Right lobe of liver (tissue), 6 donors: ENCODE measurements around the gene CALHM1. TPM values are rescaled to one million over a fixed set of nuclear protein-coding genes. Genes with fewer than 3 reads are reported as not detected.
A peak's percentile ranks its signal among the peaks of the same experiment; 100 is the strongest.

Experiments
- ATAC-seq, 4 donors: fragments of 200-7000 bp; cut with Tn5 transposase; one replicate each; pipeline ENCODE4 v1.9.1; 2020; ENCODE audit warnings: mild to moderate bottlenecking in 4 of 4, moderate library complexity in 4 of 4
- DNase-seq, 3 donors: peaks; one replicate each; pipeline ENCODE4 v3.0.0-alpha.2; 2020
- H3K27ac ChIP-seq, 3 donors: fragments of 200-600 bp; one replicate each; pipeline ENCODE4 v1.8.0; 2022
- H3K27me3 ChIP-seq, 2 donors: fragments of 200-600 bp; one replicate each; pipeline ENCODE4 v1.8.0; 2022
- H3K36me3 ChIP-seq, 4 donors: fragments of 200-600 bp; sonication (generic) in 1 of 4; one replicate each; pipeline versions ENCODE4 v1.5.1 to v1.8.0; 2017 to 2022; ENCODE audit warnings: control low read depth in 1 of 4
- H3K4me1 ChIP-seq, 4 donors: fragments of 200-600 bp; sonication (generic) in 1 of 4; one replicate each; pipeline versions ENCODE4 v1.5.1 to v1.8.0; 2017 to 2022; ENCODE audit warnings: control low read depth in 1 of 4
- H3K4me3 ChIP-seq, 3 donors: fragments of 200-600 bp; one replicate each; pipeline ENCODE4 v1.8.0; 2022
- H3K9me3 ChIP-seq, 4 donors: fragments of 200-600 bp; sonication (generic) in 1 of 4; one replicate each; pipeline versions ENCODE4 v1.5.1 to v1.8.0; 2017 to 2022; ENCODE audit warnings: control low read depth in 1 of 4
- POLR2A ChIP-seq: fragments of 450-650 bp; IDR thresholded peaks from one replicate; pipeline ENCODE4 v1.6.1; 2017; ENCODE audit warnings: antibody characterized with exemption, mild to moderate bottlenecking
- WGBS: methylation state at CpG from one replicate; pipeline ENCODE4 v1.1.6; 2018; ENCODE audit warnings: low coverage, low lambda C conversion rate; ENCODE audit not compliant: insufficient coverage; ENCODE audit errors: missing lambda C conversion rate; 5-methylcytosine and 5-hydroxymethylcytosine counted together
- intact Hi-C, 2 donors: fragments of 100-400 bp; cut with DNase I; formaldehyde crosslinking; loops; one replicate each; pipeline versions ENCODE4 v1.11.2 to v1.14.1; 2022
- total RNA-seq, 6 experiments: library from RNA; depleted of rRNA in 2 of 6; stranded (reverse); fragments of >200 nt in 2 of 6; fragmentation: NEBNext Ultra II Directional in 3 of 6; extraction: Animal tissue kit (Norgen Biotek cat#: 25700) in 3 of 6; gene quantifications; one replicate each; pipeline versions ENCODE4 v1.1.0 to v1.2.4, GENCODE V29; 2016 to 2023
- TF ChIP-seq, protein P1 (sequence below), 4 donors: fragments of 200-600 bp in 3 of 4; fragments of 450-650 bp in 1 of 4; IDR thresholded peaks; one replicate each; pipeline versions ENCODE4 v1.5.1 to v1.8.0; 2016 to 2022; ENCODE audit warnings: antibody characterized with exemption in 4 of 4, mild to moderate bottlenecking in 2 of 4
- donor health status: DM: no; HTN: yes; CAD: no.
- donor health status: DM: no; HTN: no; CAD: no.
- donor health status: DM: no; HTN: no; CAD: no.
- donor health status: DM: no; HTN: yes; CAD: no.
- donor health status: DM: no; HTN: yes; CAD: no.

The CALHM1 gene
- total RNA-seq, 6 experiments from 2014 or later = not detected

DNA sequence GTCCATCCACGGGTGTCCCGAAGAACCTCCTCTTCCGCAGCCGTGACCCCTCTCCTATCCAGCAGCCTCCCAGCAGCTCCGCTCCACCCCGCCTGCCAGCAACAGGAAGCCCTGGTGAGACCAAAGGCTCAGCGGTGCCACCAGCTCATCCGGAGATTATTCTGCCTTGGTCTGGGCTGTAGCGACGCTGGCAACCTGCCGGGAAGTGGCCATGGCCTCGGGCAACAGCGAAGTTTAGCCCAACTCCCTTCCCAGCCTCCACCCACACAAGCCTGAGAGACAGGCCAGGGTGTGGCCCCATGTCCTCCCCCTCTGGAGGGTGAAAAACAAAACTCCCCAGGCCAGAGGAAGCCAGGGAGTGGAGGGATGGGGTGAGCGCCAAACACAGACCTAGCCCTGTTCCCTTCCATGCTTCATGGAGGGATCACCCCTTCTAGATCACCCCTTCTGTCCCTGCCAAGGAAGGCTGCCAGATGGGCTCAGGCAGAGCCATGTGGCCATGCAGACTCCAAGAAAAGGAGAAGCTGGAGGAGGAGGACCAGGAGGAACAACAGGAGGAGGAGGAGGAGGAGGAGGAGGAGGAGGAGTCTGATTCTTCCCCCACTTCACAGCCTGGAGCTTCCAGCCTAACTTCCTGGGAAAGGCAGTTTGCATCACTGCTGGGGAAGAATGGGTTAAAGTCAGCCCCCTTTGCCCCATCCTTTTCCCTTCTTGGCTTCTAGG, 7.4 kb downstream of the CALHM1 start:
- H3K27me3 ChIP-seq = no peaks in the 10 kb centered on the region
- no peak for TF ChIP-seq POLR2A
- TF ChIP-seq, protein P1, sequence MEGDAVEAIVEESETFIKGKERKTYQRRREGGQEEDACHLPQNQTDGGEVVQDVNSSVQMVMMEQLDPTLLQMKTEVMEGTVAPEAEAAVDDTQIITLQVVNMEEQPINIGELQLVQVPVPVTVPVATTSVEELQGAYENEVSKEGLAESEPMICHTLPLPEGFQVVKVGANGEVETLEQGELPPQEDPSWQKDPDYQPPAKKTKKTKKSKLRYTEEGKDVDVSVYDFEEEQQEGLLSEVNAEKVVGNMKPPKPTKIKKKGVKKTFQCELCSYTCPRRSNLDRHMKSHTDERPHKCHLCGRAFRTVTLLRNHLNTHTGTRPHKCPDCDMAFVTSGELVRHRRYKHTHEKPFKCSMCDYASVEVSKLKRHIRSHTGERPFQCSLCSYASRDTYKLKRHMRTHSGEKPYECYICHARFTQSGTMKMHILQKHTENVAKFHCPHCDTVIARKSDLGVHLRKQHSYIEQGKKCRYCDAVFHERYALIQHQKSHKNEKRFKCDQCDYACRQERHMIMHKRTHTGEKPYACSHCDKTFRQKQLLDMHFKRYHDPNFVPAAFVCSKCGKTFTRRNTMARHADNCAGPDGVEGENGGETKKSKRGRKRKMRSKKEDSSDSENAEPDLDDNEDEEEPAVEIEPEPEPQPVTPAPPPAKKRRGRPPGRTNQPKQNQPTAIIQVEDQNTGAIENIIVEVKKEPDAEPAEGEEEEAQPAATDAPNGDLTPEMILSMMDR (IDR thresholded peaks at IDR 0.05) = no peak
- H3K9me3 ChIP-seq = no peaks in the 10 kb centered on the region
- H3K4me1 ChIP-seq = no peaks in the 10 kb centered on the region
- ATAC-seq (peak; percentile 47 to 58 (median 54)), DNase-seq (peak; percentile 51 to 67 (median 66))
- WGBS = 23% methylated on average over 10 of the region's 14 CpGs
- intact Hi-C loops = no loop called here
- H3K36me3 ChIP-seq = peaks cover 0 to 9% (median 5%) of the 10 kb centered on the region in 4 donors
- peak overlapping the region; percentile 40 to 81 (median 52) for H3K27ac ChIP-seq
- H3K4me3 ChIP-seq = peak overlapping the region; percentile 54 to 58 (median 54)

- no peak overlapping the region for H3K4me3 ChIP-seq
- peak overlapping the region in 1 of 3 donors; percentile 18 for H3K27ac ChIP-seq
- no peaks in the 10 kb centered on the region for H3K4me1 ChIP-seq
These were observed 8.5 kb downstream of the CALHM1 start for GRCh38 chr10:103450201-103450695.

GRCh38 chr10:103449208-103450144, 9.2 kb downstream of the CALHM1 start:
- H3K36me3 ChIP-seq = peaks cover 0 to 25% (median 12%) of the 10 kb centered on the region in 4 donors
- intact Hi-C loops = no loop called here
- H3K27me3 ChIP-seq = no peaks in the 10 kb centered on the region
- ATAC-seq (no peak), DNase-seq (no peak)
- TF ChIP-seq, protein P1 (IDR thresholded peaks at IDR 0.05) = no peak
- TF ChIP-seq POLR2A = no peak
- H3K4me3 ChIP-seq = no peak overlapping the region
- 69% methylated on average over 16 of the region's 34 CpGs for WGBS
- no peak overlapping the region for H3K27ac ChIP-seq
- H3K9me3 ChIP-seq = no peaks in the 10 kb centered on the region
- H3K4me1 ChIP-seq = no peaks in the 10 kb centered on the region

More at GRCh38 chr10:103450201-103450695, 8.5 kb downstream of the CALHM1 start:
- DNase-seq (no peak), ATAC-seq (no peak)
- 76% methylated on average over 5 of the region's 12 CpGs for WGBS
- peaks cover 0 to 17% (median 9%) of the 10 kb centered on the region in 4 donors for H3K36me3 ChIP-seq
- no peak for TF ChIP-seq POLR2A
- no peaks in the 10 kb centered on the region for H3K27me3 ChIP-seq
- intact Hi-C loops = no loop called here
- no peaks in the 10 kb centered on the region for H3K9me3 ChIP-seq

DNA sequence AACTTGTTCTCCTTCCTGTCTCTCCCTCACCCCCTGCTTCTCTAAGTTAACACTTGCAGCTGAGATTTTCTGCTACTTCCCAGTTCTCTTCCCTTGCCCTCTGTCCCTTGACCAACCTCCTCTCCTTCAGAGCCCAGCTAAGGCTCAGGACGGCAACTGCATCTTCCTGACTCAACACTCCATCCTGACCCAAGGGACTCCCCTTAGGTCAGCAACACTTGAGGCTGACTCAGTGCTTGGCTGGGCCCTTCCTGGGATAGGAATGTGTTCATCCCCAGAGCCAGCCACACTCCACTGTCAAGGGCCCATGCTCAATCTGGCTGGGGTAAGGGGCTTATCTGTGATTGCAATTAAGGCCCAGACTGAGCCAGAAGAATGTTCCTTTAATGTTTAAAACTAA, 10.0 kb downstream of the CALHM1 start:
- TF ChIP-seq POLR2A = no peak
- TF ChIP-seq, protein P1 (IDR thresholded peaks at IDR 0.05) = no peak
- peaks cover 0 to 30% (median 17%) of the 10 kb centered on the region in 4 donors for H3K36me3 ChIP-seq

More for the DNA sequence above, 10.0 kb downstream of the CALHM1 start:
- Histone ChIP-seq H3K4me3 (no peak overlapping the region), H3K9me3 (no peaks in the 10 kb centered on the region), H3K27ac (no peak overlapping the region), H3K27me3 (no peaks in the 10 kb centered on the region), H3K4me1 (no peaks in the 10 kb centered on the region)
- peak in 1 of 4 donors; percentile 13 for ATAC-seq
- intact Hi-C loops = no loop called here
- WGBS = 40% methylated on average over 1 of the region's 1 CpG
- DNase-seq = no peak
